GM19463 (cell line): ENCODE measurements around the gene ANKRD33.

Source experiments
- ATAC-seq: cut with Tn5 transposase; IDR thresholded peaks from one replicate; pipeline ENCODE4 v1.9.1; 2021; ENCODE audit warnings: mild to moderate bottlenecking, moderate library complexity; ENCODE audit not compliant: unreplicated experiment

ANKRD33 gene

GRCh38 chr12:51860986-51861385 is 26.9 kb upstream of the ANKRD33 start:
- ATAC-seq, result no peak

DNA sequence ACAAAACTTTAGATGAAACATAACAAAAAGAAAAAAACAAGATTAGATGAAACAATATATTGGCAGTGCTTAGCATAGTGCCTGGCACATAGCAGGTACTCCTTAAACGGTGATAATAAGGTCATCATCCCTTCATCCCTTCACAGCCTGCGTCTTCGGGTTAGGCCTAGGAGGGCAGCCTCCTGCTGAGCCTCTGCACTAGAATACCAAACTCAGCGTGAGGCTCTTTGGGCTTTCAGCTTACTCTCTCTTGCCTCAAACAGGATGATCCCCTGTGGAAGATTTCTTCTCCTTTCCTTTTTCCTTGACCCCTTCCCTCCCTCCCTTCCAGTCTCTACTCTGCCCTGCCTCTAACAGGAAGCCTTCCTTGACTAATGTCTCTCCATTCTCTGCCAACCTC is 25.0 kb upstream of the ANKRD33 start:
- no peak for ATAC-seq

GRCh38 chr12:51863363-51863932 is 24.5 kb upstream of the ANKRD33 start:
- ATAC-seq, result no peak

GRCh38 chr12:51863933-51864832 is 23.7 kb upstream of the ANKRD33 start:
- ATAC-seq, result no peak

DNA sequence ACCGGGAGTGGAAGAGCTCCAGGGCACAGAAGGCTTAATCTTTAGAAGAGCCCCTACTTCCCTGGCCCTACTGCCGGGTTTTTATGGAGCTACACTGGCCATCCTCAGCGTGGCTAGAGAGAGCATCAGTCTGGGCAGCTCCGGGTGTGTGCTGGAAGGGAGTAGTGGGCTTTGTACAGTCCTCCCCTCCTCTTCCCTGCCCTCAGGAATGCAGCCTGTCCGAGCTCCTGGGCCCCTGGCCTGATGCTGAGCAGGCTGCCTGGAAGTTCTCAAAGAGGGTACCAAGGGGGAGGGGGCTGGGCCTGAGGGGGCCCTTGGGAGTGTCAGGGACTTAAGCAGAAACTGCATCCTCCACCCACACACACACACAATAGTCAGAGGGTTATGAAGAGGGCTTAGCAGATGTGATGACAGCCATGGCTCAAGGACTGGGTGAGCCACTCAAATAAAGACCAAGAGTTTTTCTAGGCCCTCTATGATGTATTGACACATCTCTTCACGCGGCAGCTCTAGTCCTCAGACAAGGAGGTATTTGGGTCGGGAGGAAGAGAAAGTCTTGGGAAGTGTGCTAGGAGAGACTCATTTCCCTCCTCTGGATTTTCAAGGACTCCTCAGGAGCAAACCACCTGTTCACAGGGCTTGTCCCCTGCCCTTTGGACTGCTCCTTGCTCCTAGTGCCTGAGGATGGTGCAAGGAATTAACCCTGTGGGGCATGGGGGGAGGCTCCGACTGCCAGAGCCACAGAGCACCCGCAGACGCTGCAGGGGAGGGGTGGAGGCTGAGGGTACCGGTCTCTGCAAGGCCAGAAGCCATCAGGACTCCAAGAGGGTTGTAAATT is 22.9 kb upstream of the ANKRD33 start:
- ATAC-seq, result no peak

GRCh38 chr12:51865757-51866270 is 22.1 kb upstream of the ANKRD33 start:
- ATAC-seq, result no peak

DNA sequence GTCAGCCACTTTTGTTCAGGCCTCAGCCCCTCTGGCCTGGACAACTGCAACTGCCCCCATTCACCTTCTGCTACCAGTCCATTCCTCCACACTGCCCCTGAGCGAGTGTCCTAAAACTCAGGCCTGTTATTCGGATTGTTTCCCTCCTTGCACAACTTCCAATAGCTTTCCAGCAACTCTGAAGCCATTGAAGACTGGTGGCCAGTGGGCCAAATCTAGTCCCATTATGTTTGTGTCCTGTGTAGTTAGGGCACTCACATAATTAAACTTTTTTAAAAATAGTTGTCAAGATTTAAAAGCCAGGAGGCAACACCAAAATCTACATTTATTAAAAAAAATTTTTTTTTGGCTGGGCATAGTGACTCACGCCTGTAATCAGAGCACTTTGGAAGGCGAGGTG is 21.6 kb upstream of the ANKRD33 start:
- no peak for ATAC-seq

DNA sequence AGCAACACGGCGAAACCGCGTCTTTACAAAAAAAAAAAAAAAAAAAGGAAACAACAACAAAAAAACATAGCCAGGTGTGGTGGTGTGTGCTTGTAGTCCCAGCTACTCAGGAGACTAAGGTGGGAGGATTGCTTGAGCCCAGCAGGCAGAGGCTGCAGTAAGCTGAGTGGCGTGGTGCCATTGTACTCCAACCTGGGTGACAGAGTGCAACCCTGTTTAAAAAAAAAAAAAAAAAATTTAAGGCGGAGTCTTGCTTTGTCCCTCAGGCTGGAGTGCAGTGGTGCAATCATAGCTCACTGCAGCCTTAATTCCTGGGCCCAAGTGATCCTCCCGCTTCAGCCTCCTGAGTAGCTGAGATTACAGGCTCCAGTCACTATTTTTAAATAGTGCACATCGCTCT is 21.1 kb upstream of the ANKRD33 start:
- no peak for ATAC-seq

DNA sequence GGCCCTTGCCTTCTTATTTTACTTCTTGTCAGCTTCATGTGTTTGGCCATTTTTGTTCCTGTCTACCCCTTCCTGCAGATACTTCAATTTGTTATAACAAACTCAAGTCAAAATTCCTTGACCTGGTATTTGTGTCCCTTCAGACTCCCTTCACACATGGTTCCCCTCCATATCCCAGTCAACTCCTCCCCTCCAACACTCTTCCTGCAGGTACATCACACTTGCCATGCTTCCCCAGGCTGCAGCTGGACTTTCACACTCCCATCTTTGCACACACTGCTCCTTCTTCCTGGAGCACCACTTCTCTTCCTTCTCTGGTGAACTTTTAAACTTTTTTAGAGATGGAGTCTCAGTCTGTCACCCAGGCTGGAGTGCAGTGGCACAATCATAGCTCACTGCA is 20.5 kb upstream of the ANKRD33 start:
- no peak for ATAC-seq

DNA sequence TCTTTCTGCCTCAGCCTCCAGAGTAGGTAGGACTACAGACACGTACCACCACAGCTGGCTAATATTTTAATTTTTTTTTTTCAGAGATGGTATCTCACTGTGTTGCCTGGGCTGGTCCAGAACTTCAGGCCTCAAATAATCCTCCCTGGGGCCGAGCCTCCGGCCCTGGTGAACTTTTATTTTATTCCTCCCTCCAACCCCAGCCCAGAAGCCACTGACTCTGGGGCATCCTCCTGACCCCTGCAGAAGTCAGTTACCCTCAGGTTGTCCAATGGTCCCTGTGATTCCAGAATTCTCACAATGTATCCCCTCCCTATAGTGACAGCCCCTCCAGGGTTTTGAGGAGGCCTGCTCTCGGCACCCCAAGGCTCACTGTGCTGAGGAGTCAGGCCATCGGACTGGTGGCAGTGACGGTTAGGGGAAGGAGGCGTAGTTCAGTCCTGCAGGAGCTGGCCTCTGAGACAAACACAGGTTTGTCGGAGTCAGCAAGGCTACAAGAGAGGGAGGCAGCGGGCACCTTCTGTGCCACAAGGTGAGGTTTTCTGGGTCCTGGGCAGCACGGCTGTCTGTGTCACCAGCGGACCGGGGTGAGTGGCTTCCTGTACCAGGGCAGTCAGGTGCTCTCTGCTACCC is 20.0 kb upstream of the ANKRD33 start:
- ATAC-seq, result no peak

- ATAC-seq, result no peak
Observed at GRCh38 chr12:51868821-51869495, 18.9 kb upstream of the ANKRD33 start.

GRCh38 chr12:51869496-51869865 is 18.4 kb upstream of the ANKRD33 start:
- no peak for ATAC-seq

GRCh38 chr12:51869931-51870330 is 18.0 kb upstream of the ANKRD33 start:
- no peak for ATAC-seq

DNA sequence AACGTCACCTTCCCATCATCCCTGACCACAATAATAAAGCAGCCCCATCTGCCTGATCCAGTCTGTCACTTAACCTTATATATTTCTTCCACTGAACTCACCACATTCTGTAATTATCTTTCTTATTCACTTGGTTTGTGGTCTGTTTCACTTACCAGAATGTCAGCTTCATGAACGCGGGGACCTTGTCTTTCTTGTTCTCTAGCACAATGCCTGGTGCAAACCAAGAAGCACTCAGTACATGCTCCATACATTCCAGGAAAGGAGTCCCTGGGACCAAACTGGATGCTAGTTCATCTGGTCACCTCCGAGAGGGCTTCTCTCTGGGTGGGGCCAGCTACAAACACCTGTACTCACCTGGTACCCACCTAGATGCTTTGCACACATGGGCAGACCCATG is 17.4 kb upstream of the ANKRD33 start:
- no peak for ATAC-seq

DNA sequence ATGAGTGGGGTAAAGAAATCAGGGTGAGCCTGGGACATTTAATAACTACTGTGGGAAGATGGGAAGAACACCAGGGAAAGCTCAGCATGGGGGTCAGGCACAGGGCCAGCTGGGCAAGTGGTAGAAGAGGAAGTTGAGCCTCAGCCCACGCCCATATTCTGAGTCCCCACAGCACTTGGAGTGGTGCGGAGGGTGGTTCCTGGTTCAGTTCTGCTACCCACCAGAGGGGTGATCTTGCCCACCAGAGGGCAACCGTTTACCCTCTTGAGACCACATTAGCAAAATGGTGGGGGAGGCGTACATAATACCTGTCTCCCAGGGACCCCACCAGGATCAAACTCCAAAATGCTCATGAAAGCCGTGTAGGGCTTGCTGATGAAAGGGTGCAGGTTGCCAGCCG is 16.8 kb upstream of the ANKRD33 start:
- ATAC-seq, result no peak

- no peak for ATAC-seq
Observed at GRCh38 chr12:51871918-51872688, 15.8 kb upstream of the ANKRD33 start.

- no peak for ATAC-seq
Observed at GRCh38 chr12:51872689-51872981, 15.3 kb upstream of the ANKRD33 start.

- ATAC-seq, result no peak
Observed at GRCh38 chr12:51873251-51873994, 14.5 kb upstream of the ANKRD33 start.

DNA sequence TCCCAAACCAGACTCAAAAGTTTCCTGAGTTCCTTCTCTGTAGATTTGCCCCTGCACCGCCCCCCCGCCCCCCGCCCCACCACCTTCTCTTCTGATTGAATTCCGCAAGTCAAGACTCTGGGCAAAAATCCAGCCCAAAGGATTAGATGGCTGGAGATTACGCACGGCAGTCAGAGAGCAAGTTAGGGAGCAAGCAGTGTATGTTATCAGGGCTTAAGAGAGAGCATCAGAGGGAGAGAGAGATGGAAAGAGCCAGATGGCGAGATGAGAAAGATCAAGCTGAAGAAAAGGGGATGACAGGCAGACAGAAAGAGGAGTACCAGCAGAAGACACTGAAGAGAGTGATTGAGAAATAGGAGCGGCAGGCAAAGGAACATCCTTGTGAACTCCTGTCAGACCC is 13.9 kb upstream of the ANKRD33 start:
- ATAC-seq, result no peak
